Endothelial cell (in vitro differentiated cells): Measurements from ENCODE around the gene GORASP1. TPM values are rescaled to one million over a fixed set of nuclear protein-coding genes. Genes with fewer than 3 reads are reported as not detected.

Source experiments
- DNase-seq: peaks from one replicate; pipeline ENCODE4 v3.0.0; 2021; ENCODE audit warnings: low spot score
- H3K27ac Mint-ChIP-seq: one replicate; pipeline ENCODE4 v1.8.0; 2021; ENCODE audit warnings: mixed read lengths, inconsistent platforms; ENCODE audit not compliant: unreplicated experiment
- H3K27me3 Mint-ChIP-seq: one replicate; pipeline ENCODE4 v1.8.0; 2021; ENCODE audit warnings: mild to moderate bottlenecking, moderate library complexity, mixed read lengths, inconsistent platforms; ENCODE audit not compliant: unreplicated experiment
- H3K36me3 Mint-ChIP-seq: one replicate; pipeline ENCODE4 v1.8.0; 2021; ENCODE audit warnings: mild to moderate bottlenecking, low read depth, mixed read lengths, inconsistent platforms; ENCODE audit not compliant: unreplicated experiment
- H3K4me1 Mint-ChIP-seq: one replicate; pipeline ENCODE4 v1.8.0; 2021; ENCODE audit warnings: mild to moderate bottlenecking, mixed read lengths, inconsistent platforms; ENCODE audit not compliant: unreplicated experiment
- H3K4me3 Mint-ChIP-seq: one replicate; pipeline ENCODE4 v1.8.0; 2021; ENCODE audit warnings: mild to moderate bottlenecking, mixed read lengths, inconsistent platforms; ENCODE audit not compliant: unreplicated experiment
- H3K9me3 Mint-ChIP-seq: one replicate; pipeline ENCODE4 v1.8.0; 2021; ENCODE audit warnings: mixed read lengths, inconsistent platforms; ENCODE audit not compliant: unreplicated experiment
- total RNA-seq: library from RNA; stranded (reverse); fragmentation: NEBNext Ultra II Directional; extraction: Animal tissue kit (Norgen Biotek cat#: 25700); gene quantifications from one replicate; pipeline ENCODE4 v1.2.1, GENCODE V29; 2021; ENCODE audit not compliant: unreplicated experiment
- TF ChIP-seq, protein P1 (sequence below): fragments of 200-600 bp; sonication (generic); IDR thresholded peaks from one replicate; pipeline ENCODE4 v1.5.0; 2021; ENCODE audit warnings: antibody characterized with exemption; ENCODE audit not compliant: unreplicated experiment

Gene GORASP1
- total RNA-seq, 1 donor from 2014 or later = 130 TPM

DNA sequence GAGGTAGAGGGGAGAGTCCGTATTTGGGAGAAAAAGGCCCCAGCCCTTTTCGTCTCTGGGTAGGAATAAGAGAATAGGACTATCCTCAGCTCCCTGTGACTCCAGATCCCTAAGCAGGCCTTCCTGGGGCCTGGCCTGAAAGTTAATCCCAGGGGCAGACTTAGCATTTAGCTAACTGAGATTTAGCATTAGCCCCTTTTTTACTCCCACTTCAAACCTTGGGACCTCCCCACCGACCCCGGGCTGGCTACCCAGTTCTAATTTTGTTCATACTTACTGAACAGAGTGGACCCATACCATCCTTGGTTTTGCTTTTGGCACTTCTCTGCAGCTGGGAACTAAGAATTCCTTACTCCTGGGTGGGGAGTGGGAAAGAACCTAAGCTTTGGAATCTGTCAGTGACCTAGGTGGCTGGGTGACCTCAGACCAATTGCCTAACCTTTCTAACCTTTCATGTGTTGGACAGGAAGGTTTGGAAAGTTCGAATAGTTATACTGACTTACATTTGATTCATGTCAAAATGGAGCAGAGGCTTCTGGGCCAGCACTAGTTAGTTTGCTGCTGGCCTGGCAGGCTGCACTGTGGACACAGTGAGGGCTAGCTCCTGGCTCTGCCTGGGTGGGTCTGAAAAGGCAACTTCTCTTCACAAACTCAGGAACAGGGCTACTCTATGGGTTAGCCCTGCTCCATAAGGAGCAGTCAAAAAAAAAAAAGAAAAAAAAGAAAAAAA is 11.7 kb upstream of the GORASP1 start:
- H3K27ac Mint-ChIP-seq = no peak overlapping the region
- no peaks in the 10 kb centered on the region for H3K27me3 Mint-ChIP-seq
- no peaks in the 10 kb centered on the region for H3K9me3 Mint-ChIP-seq
- H3K4me1 Mint-ChIP-seq = no peaks in the 10 kb centered on the region
- DNase-seq = no peak
- H3K4me3 Mint-ChIP-seq = no peak overlapping the region
- TF ChIP-seq, protein P1, sequence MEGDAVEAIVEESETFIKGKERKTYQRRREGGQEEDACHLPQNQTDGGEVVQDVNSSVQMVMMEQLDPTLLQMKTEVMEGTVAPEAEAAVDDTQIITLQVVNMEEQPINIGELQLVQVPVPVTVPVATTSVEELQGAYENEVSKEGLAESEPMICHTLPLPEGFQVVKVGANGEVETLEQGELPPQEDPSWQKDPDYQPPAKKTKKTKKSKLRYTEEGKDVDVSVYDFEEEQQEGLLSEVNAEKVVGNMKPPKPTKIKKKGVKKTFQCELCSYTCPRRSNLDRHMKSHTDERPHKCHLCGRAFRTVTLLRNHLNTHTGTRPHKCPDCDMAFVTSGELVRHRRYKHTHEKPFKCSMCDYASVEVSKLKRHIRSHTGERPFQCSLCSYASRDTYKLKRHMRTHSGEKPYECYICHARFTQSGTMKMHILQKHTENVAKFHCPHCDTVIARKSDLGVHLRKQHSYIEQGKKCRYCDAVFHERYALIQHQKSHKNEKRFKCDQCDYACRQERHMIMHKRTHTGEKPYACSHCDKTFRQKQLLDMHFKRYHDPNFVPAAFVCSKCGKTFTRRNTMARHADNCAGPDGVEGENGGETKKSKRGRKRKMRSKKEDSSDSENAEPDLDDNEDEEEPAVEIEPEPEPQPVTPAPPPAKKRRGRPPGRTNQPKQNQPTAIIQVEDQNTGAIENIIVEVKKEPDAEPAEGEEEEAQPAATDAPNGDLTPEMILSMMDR = no peak
- peaks cover 24% of the 10 kb centered on the region for H3K36me3 Mint-ChIP-seq

DNA sequence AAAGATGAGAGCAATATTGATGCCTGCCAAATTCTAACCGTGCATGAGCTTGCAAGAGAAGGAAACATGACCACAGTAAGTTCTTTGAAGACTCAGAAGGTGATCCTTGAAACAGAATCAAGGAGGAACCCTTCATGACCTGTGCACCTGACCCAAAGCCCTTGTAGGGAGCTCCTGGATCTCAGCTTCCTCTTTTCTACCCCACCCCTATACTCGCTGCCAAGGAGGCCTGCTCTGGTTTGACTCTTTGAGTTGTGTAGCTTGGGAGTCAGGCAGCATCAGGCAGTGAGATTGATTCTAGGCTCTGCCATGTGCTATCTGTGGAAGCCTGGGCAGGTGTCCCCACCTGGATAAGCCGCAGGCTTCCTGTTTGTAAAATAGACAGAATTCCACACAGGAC is 10.7 kb upstream of the GORASP1 start:
- Mint-ChIP-seq H3K36me3 (peaks cover 26% of the 10 kb centered on the region), H3K4me3 (no peak overlapping the region), H3K27me3 (no peaks in the 10 kb centered on the region), H3K27ac (no peak overlapping the region), H3K4me1 (no peaks in the 10 kb centered on the region), H3K9me3 (no peaks in the 10 kb centered on the region)
- no peak for DNase-seq
- TF ChIP-seq, protein P1 = no peak

DNA sequence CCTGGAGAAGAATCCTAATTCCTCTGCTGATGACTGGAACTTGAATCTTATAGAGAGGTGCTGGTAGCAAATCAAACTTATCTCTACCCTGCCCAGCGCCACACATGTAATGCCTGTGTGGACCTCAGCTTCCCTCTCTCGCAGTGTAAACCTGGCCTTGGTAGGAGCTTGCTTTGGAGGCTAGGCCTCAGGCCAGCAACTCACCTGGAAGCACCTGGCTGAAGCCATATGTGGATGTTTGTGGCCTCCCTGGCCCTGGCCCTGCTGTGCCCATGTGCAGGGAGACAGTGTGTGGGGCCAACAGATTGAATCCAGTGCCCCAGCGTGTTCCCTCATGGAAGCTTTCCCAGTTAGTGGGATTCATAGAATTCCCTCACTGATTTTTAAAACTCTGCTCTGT is 8.4 kb upstream of the GORASP1 start:
- Mint-ChIP-seq H3K36me3 (peaks cover 25% of the 10 kb centered on the region), H3K4me3 (no peak overlapping the region), H3K27ac (no peak overlapping the region), H3K9me3 (no peaks in the 10 kb centered on the region), H3K27me3 (no peaks in the 10 kb centered on the region), H3K4me1 (peaks cover 2% of the 10 kb centered on the region)
- DNase-seq = no peak
- TF ChIP-seq, protein P1 = no peak

- Mint-ChIP-seq H3K27me3 (no peaks in the 10 kb centered on the region), H3K4me3 (no peak overlapping the region), H3K27ac (peak overlapping the region; percentile 18), H3K9me3 (no peaks in the 10 kb centered on the region), H3K36me3 (peaks cover 23% of the 10 kb centered on the region), H3K4me1 (peaks cover 4% of the 10 kb centered on the region)
- TF ChIP-seq, protein P1 = no peak
- no peak for DNase-seq
Measured at GRCh38 chr3:39114456-39114855, 7.0 kb upstream of the GORASP1 start.

- no peaks in the 10 kb centered on the region for H3K9me3 Mint-ChIP-seq
- H3K27ac Mint-ChIP-seq = no peak overlapping the region
- H3K27me3 Mint-ChIP-seq = peaks cover 4% of the 10 kb centered on the region
- H3K4me3 Mint-ChIP-seq = no peak overlapping the region
- H3K36me3 Mint-ChIP-seq = peaks cover 23% of the 10 kb centered on the region
- no peak for DNase-seq
- TF ChIP-seq, protein P1 = no peak
- peaks cover 16% of the 10 kb centered on the region for H3K4me1 Mint-ChIP-seq
Measured at GRCh38 chr3:39113291-39113690, 5.9 kb upstream of the GORASP1 start.
